ENCODE results near the gene KANK4. TPM values are rescaled to one million over a fixed set of nuclear protein-coding genes. Genes with fewer than 3 reads are reported as not detected.

KANK4 gene
- total RNA-seq, 4 donors from 2014 or later, result 2.5 TPM; not detected in 3

GRCh38 chr1:62362061-62362917, 43.1 kb upstream of the KANK4 start:
- H3K27me3 ChIP-seq, result no peaks in the 10 kb centered on the region
- no peaks in the 10 kb centered on the region for H3K36me3 ChIP-seq
- H3K27ac ChIP-seq, result no peak overlapping the region
- no peak for TF ChIP-seq CTCF (IDR thresholded peaks at IDR 0.05)
- no peak for TF ChIP-seq POLR2A (IDR thresholded peaks at IDR 0.05)
- H3K4me1 ChIP-seq, result no peaks in the 10 kb centered on the region
- H3K4me3 ChIP-seq, result no peak overlapping the region
- no peak for DNase-seq
- H3K9me3 ChIP-seq, result no peaks in the 10 kb centered on the region

- Histone ChIP-seq H3K4me3 (no peak overlapping the region), H3K9me3 (no peaks in the 10 kb centered on the region), H3K27ac (no peak overlapping the region), H3K36me3 (no peaks in the 10 kb centered on the region), H3K4me1 (no peaks in the 10 kb centered on the region), H3K27me3 (no peaks in the 10 kb centered on the region)
- TF ChIP-seq CTCF (IDR thresholded peaks at IDR 0.05) (no peak), POLR2A (IDR thresholded peaks at IDR 0.05) (no peak)
- no peak for DNase-seq
These were observed 42.2 kb upstream of the KANK4 start for GRCh38 chr1:62361431-62361830.

- TF ChIP-seq CTCF (IDR thresholded peaks at IDR 0.05), result no peak
- no peak for TF ChIP-seq POLR2A (IDR thresholded peaks at IDR 0.05)
- Histone ChIP-seq H3K27ac (no peak overlapping the region), H3K4me1 (no peaks in the 10 kb centered on the region), H3K27me3 (no peaks in the 10 kb centered on the region), H3K4me3 (no peak overlapping the region), H3K9me3 (no peaks in the 10 kb centered on the region), H3K36me3 (no peaks in the 10 kb centered on the region)
- DNase-seq, result no peak
These were observed 39.6 kb upstream of the KANK4 start for GRCh38 chr1:62358665-62359373.

GRCh38 chr1:62357916-62358315, 38.7 kb upstream of the KANK4 start:
- DNase-seq, result no peak
- TF ChIP-seq POLR2A (IDR thresholded peaks at IDR 0.05) (no peak), CTCF (IDR thresholded peaks at IDR 0.05) (no peak)
- no peaks in the 10 kb centered on the region for H3K9me3 ChIP-seq
- no peaks in the 10 kb centered on the region for H3K27me3 ChIP-seq
- no peak overlapping the region for H3K27ac ChIP-seq
- H3K36me3 ChIP-seq, result no peaks in the 10 kb centered on the region
- no peak overlapping the region for H3K4me3 ChIP-seq
- H3K4me1 ChIP-seq, result no peaks in the 10 kb centered on the region

GRCh38 chr1:62356257-62356835, 37.1 kb upstream of the KANK4 start:
- no peaks in the 10 kb centered on the region for H3K9me3 ChIP-seq
- DNase-seq, result no peak
- H3K36me3 ChIP-seq, result no peaks in the 10 kb centered on the region
- H3K4me1 ChIP-seq, result no peaks in the 10 kb centered on the region
- no peak overlapping the region for H3K4me3 ChIP-seq
- H3K27me3 ChIP-seq, result no peaks in the 10 kb centered on the region
- TF ChIP-seq POLR2A (IDR thresholded peaks at IDR 0.05) (no peak), CTCF (IDR thresholded peaks at IDR 0.05) (no peak)
- H3K27ac ChIP-seq, result no peak overlapping the region
